Measurements from ENCODE around the gene ZNF787.
"Not testable (repeated sequence)": the region's sequence is repeated elsewhere in the genome, so short reads cannot be mapped to it uniquely, and the experiment has no call there.

Gene ZNF787

GRCh38 chr19:56105831-56106396, 15.2 kb downstream of the ZNF787 start:
- not testable (repeated sequence) for DNase-seq (ENCODE audit: low spot score)

GRCh38 chr19:56105090-56105701, 15.9 kb downstream of the ZNF787 start:
- DNase-seq (ENCODE audit: low spot score), result peak; percentile 97

GRCh38 chr19:56104423-56104822, 16.7 kb downstream of the ZNF787 start:
- no peak for DNase-seq (ENCODE audit: low spot score)

GRCh38 chr19:56103027-56103614, 18.0 kb downstream of the ZNF787 start:
- DNase-seq (ENCODE audit: low spot score), result no peak

GRCh38 chr19:56101746-56102535, 19.2 kb downstream of the ZNF787 start:
- no peak for DNase-seq (ENCODE audit: low spot score)

- DNase-seq (ENCODE audit: low spot score), result no peak
These were observed 20.0 kb downstream of the ZNF787 start for GRCh38 chr19:56101095-56101494.

- DNase-seq (ENCODE audit: low spot score), result no peak
These were observed 21.2 kb downstream of the ZNF787 start for GRCh38 chr19:56099638-56100539.

- no peak for DNase-seq (ENCODE audit: low spot score)
These were observed 22.1 kb downstream of the ZNF787 start for GRCh38 chr19:56098731-56099568.

- not testable (repeated sequence) for DNase-seq (ENCODE audit: low spot score)
These were observed 22.9 kb downstream of the ZNF787 start for GRCh38 chr19:56098237-56098636.

- no peak for DNase-seq (ENCODE audit: low spot score)
These were observed 23.3 kb downstream of the ZNF787 start for GRCh38 chr19:56097776-56098175.

- no peak for DNase-seq (ENCODE audit: low spot score)
These were observed 23.8 kb downstream of the ZNF787 start for GRCh38 chr19:56097306-56097705.

GRCh38 chr19:56096665-56097064, 24.4 kb downstream of the ZNF787 start:
- DNase-seq (ENCODE audit: low spot score), result no peak

- DNase-seq (ENCODE audit: low spot score), result no peak
These were observed 26.6 kb downstream of the ZNF787 start for GRCh38 chr19:56094449-56094848.

- DNase-seq (ENCODE audit: low spot score), result no peak
These were observed 28.1 kb downstream of the ZNF787 start for GRCh38 chr19:56092685-56093631.

- DNase-seq (ENCODE audit: low spot score), result no peak
These were observed 29.1 kb downstream of the ZNF787 start for GRCh38 chr19:56091751-56092546.

GRCh38 chr19:56091066-56091490, 30.0 kb downstream of the ZNF787 start:
- DNase-seq (ENCODE audit: low spot score), result no peak

- DNase-seq (ENCODE audit: low spot score), result no peak
These were observed 31.8 kb downstream of the ZNF787 start for GRCh38 chr19:56089344-56089743.

GRCh38 chr19:56088497-56089215, 32.4 kb downstream of the ZNF787 start:
- no peak for DNase-seq (ENCODE audit: low spot score)
